Mammary epithelial cell (primary cell): ENCODE results near the gene DNAL4.

Experiments
- CTCF ChIP-seq, 2 donors: IDR thresholded peaks in 1 of 2; conservative IDR thresholded peaks in 1 of 2; 2 replicates each; pipeline ENCODE4 v1.5.1; 2011 to 2012; ENCODE audit warnings: inconsistent platforms in 2 of 2, low read length in 2 of 2, mild to moderate bottlenecking in 2 of 2, control low read depth in 1 of 2, low read depth in 1 of 2; ENCODE audit not compliant: insufficient read depth in 1 of 2; ENCODE audit errors: extremely low read depth in 1 of 2
- EZH2 ChIP-seq: IDR thresholded peaks from 2 replicates; pipeline ENCODE4 v1.6.1; 2012; ENCODE audit warnings: low read length, inconsistent platforms, borderline replicate concordance

DNA sequence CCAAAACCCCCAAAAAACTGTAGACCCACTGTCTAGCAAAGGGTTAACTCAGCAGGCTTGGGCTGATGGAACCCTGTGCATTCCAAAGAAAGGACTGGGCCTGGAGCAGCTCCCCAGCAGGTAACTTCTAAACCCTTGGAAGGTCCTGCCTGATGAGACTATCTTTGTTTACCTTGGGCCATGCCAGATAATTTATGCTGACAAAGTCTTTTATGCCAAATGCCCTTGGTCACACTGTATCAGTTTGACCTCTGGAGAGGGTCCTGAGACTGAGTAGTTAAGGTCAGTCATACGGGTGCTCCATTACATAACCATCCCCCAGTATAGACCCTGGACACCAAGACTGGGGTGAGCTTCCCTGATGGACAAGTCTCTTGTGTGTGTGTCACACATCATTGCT is 21.9 kb upstream of the DNAL4 start:
- TF ChIP-seq CTCF (conservative IDR thresholded peaks at IDR 0.05 in 1 of 2, IDR thresholded peaks at IDR 0.05 in 1 of 2; ENCODE audit: extremely low read depth in 1 of 2, insufficient read depth in 1 of 2, low read depth in 1 of 2, low read length in 2 of 2) = no peak
- no peak for TF ChIP-seq EZH2
